Left lung (tissue), 10 donors: ENCODE measurements around the gene CHCHD4. TPM values are rescaled to one million over a fixed set of nuclear protein-coding genes. Genes with fewer than 3 reads are reported as not detected.
A peak's percentile ranks its signal among the peaks of the same experiment; 100 is the strongest.

Source experiments
- ATAC-seq: fragments of 200-7000 bp; cut with Tn5 transposase; one replicate; pipeline ENCODE4 v1.9.1; 2020; ENCODE audit warnings: moderate library complexity
- DNase-seq, 4 donors: peaks; one replicate each; pipeline ENCODE4 v3.0.0-alpha.2; 2013 to 2020
- H3K27ac ChIP-seq, 2 donors: fragments of 200-600 bp; sonication (generic) in 1 of 2; one replicate each; pipeline versions ENCODE4 v1.5.0 to v1.8.0; 2020 to 2021
- H3K27me3 ChIP-seq, 2 donors: fragments of 200-600 bp; sonication (generic) in 1 of 2; one replicate each; pipeline versions ENCODE4 v1.5.0 to v1.8.0; 2020 to 2021
- H3K36me3 ChIP-seq, 2 donors: fragments of 200-600 bp; sonication (generic) in 1 of 2; one replicate each; pipeline versions ENCODE4 v1.5.0 to v1.8.0; 2020 to 2021
- H3K4me1 ChIP-seq, 2 donors: fragments of 200-600 bp; one replicate each; pipeline ENCODE4 v1.8.0; 2021
- H3K4me3 ChIP-seq, 2 donors: fragments of 200-600 bp; sonication (generic) in 1 of 2; one replicate each; pipeline versions ENCODE4 v1.5.0 to v1.8.0; 2020 to 2021; ENCODE audit warnings: mild to moderate bottlenecking in 1 of 2
- H3K9me3 ChIP-seq, 2 donors: fragments of 200-600 bp; sonication (generic) in 1 of 2; one replicate each; pipeline versions ENCODE4 v1.5.0 to v1.8.0; 2020 to 2021
- intact Hi-C, 2 donors: fragments of 100-400 bp; cut with DNase I; formaldehyde crosslinking; loops; one replicate each; pipeline versions ENCODE4 v1.11.2 to v1.14.2; 2022
- polyA plus RNA-seq, 6 donors: library from polyadenylated mRNA; unstranded; fragments of 120-200 nt; gene quantifications; one replicate each; pipeline ENCODE4 v1.2.1, GENCODE V29; 2013; ENCODE audit not compliant: insufficient read length in 6 of 6
- total RNA-seq, 2 donors: library from RNA; stranded (reverse); fragmentation: NEBNext Ultra II Directional; extraction: Animal tissue kit (Norgen Biotek cat#: 25700); gene quantifications; one replicate each; pipeline ENCODE4 v1.2.1, GENCODE V29; 2021
- TF ChIP-seq, protein P1 (sequence below), 2 donors: fragments of 200-600 bp; sonication (generic) in 1 of 2; IDR thresholded peaks; one replicate each; pipeline versions ENCODE4 v1.5.0 to v1.8.0; 2021; ENCODE audit warnings: antibody characterized with exemption in 2 of 2
- donor health status: DM: no; HTN: yes; CAD: no.
- donor health status: DM: no; HTN: no; CAD: no.

CHCHD4 gene
- total and polyA plus RNA-seq, 8 donors = 9.6 to 15.3 (median 13.4) TPM

DNA sequence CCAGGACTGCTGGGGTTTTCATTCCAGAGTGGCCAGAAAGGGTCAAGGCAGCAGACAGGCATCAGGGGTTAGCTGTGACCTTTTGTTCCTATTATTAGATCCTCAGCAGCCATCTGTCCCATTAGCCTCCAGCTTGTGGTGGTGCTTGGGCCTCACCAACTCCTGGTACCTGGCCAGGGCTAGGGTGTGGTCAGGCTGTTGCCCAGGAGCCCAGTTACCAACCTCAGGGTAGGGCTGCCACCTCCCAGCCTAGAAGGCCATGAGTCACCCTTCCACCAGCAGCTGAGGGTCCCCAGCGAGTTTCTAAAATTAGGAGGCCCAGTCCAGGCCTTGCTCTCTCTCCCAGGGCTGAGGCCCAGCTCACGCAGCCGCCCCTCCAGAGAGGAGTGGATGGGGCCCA lies 12.3 kb upstream of the CHCHD4 start:
- H3K27me3 ChIP-seq = no peaks in the 10 kb centered on the region
- H3K27ac ChIP-seq = peak overlapping the region in 1 of 2 donors; percentile 43
- TF ChIP-seq, protein P1, sequence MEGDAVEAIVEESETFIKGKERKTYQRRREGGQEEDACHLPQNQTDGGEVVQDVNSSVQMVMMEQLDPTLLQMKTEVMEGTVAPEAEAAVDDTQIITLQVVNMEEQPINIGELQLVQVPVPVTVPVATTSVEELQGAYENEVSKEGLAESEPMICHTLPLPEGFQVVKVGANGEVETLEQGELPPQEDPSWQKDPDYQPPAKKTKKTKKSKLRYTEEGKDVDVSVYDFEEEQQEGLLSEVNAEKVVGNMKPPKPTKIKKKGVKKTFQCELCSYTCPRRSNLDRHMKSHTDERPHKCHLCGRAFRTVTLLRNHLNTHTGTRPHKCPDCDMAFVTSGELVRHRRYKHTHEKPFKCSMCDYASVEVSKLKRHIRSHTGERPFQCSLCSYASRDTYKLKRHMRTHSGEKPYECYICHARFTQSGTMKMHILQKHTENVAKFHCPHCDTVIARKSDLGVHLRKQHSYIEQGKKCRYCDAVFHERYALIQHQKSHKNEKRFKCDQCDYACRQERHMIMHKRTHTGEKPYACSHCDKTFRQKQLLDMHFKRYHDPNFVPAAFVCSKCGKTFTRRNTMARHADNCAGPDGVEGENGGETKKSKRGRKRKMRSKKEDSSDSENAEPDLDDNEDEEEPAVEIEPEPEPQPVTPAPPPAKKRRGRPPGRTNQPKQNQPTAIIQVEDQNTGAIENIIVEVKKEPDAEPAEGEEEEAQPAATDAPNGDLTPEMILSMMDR (IDR thresholded peaks at IDR 0.05) = no peak
- no peaks in the 10 kb centered on the region for H3K9me3 ChIP-seq
- intact Hi-C loops = no loop called here
- no peaks in the 10 kb centered on the region for H3K4me1 ChIP-seq
- DNase-seq (peak in 1 of 4 donors; percentile 77), ATAC-seq (peak; percentile 75)
- peaks cover 2 to 100% of the 10 kb centered on the region in 2 donors for H3K36me3 ChIP-seq
- no peak overlapping the region for H3K4me3 ChIP-seq

DNA sequence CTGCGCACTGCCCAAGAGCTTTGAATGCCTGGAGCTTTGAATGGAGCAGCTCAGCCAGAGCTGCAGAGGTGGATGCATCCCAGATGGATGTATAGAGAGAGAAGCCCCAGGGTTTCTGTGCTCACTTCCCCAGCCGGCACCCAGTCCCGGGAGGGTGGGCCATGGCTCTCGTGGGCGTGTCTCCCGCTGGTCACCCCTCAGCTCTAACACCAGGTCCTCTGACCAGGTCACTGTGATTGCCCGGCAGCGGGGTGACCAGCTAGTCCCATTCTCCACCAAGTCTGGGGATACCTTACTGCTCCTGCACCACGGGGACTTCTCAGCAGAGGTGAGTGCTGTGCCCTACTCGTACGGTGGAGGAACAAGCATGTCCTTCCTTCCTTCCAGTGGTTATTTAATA lies 10.9 kb upstream of the CHCHD4 start:
- Histone ChIP-seq H3K4me1 (no peaks in the 10 kb centered on the region), H3K27ac (no peak overlapping the region), H3K27me3 (no peaks in the 10 kb centered on the region), H3K4me3 (no peak overlapping the region), H3K9me3 (no peaks in the 10 kb centered on the region), H3K36me3 (peaks cover 2 to 100% of the 10 kb centered on the region in 2 donors)
- TF ChIP-seq, protein P1 (IDR thresholded peaks at IDR 0.05) = no peak
- intact Hi-C loops = no loop called here
- no peak for ATAC-seq
- no peak for DNase-seq

DNA sequence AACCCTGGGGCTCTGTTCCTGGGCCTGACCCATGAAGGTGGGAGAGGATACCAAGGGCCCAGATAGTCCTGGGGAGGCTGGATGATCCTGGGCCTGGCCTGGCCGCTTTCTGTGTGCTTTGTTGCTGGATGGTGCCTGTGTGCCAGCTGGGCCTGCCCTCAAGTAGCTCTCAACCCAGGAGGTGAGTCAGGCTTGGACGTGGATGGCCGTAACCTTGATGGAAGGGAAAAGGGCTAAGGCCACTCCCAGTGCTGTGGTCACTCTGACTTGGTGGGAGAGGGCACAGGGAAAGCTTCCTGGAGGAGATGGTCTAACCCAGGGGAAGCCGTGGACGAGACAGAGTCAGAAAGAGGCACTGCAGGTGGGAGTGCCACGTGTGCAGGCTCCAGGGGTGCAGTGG lies 9.6 kb upstream of the CHCHD4 start:
- no peak for DNase-seq
- TF ChIP-seq, protein P1 (IDR thresholded peaks at IDR 0.05) = no peak

DNA sequence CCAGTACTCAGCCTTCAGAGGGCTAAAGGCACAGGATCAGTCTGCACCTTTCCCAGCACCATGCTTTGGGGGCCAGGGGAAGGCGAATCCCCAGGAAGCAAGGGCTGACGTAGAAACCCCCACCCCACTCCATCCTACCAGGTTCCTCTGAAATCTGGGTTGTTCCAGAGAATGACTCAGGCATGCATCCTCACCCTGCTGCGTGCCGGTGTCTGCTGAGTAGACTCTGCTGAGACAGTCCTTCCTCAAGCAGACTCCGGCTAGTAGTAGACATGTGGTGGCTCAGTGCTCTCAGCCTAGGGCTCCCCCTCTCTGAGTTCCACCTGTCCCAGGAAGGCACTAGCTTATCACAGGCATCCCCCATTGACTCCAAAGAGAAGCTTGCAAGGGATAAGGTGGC lies 9.2 kb upstream of the CHCHD4 start:
- ATAC-seq (no peak), DNase-seq (no peak)
- Histone ChIP-seq H3K27me3 (no peaks in the 10 kb centered on the region), H3K36me3 (peaks cover 5 to 100% of the 10 kb centered on the region in 2 donors), H3K4me1 (no peaks in the 10 kb centered on the region), H3K4me3 (no peak overlapping the region), H3K27ac (no peak overlapping the region), H3K9me3 (no peaks in the 10 kb centered on the region)
- TF ChIP-seq, protein P1 (IDR thresholded peaks at IDR 0.05) = no peak
- intact Hi-C loops = no loop called here

More for the DNA sequence above, 9.6 kb upstream of the CHCHD4 start:
- intact Hi-C loops = no loop called here
- Histone ChIP-seq H3K36me3 (peaks cover 5 to 100% of the 10 kb centered on the region in 2 donors), H3K27ac (no peak overlapping the region), H3K9me3 (no peaks in the 10 kb centered on the region), H3K4me1 (no peaks in the 10 kb centered on the region), H3K27me3 (no peaks in the 10 kb centered on the region), H3K4me3 (no peak overlapping the region)
- ATAC-seq = no peak

DNA sequence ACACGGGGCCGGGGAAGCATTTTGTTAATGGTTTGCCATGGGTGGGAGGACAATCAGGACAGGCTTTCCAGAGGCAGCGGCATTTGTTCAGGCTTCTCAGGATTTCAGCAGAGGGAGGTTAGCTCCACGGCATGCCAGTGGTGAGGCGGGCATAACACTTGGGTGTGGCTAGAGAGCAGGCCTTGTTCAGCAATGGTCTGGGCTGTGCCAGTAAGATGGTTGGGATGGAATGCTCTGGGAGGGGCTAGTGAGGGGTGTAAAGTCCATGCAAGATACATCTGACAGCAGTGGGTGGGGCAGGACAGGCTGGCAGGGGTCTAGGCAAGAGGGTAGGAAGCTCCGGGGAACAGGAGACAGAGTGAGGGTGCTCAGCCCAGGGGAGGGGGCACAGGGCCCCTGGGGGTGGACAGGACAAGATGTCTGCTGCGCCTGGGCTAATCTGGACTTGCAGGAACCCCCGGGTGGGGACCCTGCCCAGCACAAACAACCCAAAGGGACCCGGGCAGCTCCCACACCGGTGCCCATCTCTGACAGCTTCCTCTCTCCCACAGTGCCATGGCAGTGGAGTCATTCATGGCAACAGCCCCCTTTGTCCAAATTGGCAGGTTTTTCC lies 8.6 kb upstream of the CHCHD4 start:
- H3K9me3 ChIP-seq = no peaks in the 10 kb centered on the region
- H3K4me1 ChIP-seq = no peaks in the 10 kb centered on the region
- no peak for ATAC-seq
- TF ChIP-seq, protein P1 (IDR thresholded peaks at IDR 0.05) = no peak
- peaks cover 5 to 100% of the 10 kb centered on the region in 2 donors for H3K36me3 ChIP-seq
- H3K27ac ChIP-seq = no peak overlapping the region
- no peaks in the 10 kb centered on the region for H3K27me3 ChIP-seq
- no peak for DNase-seq
- H3K4me3 ChIP-seq = no peak overlapping the region
- intact Hi-C loops = no loop called here
